ENCODE data around the gene ROR2.

Gene ROR2

GRCh38 chr9:91787931-91788330 is 162.1 kb downstream of the ROR2 start:
- no peak for DNase-seq

GRCh38 chr9:91786132-91786896 is 163.7 kb downstream of the ROR2 start:
- DNase-seq: no peak

- DNase-seq: no peak
Observed at GRCh38 chr9:91785447-91785842, 164.6 kb downstream of the ROR2 start.

GRCh38 chr9:91784673-91785446 is 165.2 kb downstream of the ROR2 start:
- DNase-seq: no peak

- DNase-seq: no peak
Observed at GRCh38 chr9:91783876-91784672, 166.0 kb downstream of the ROR2 start.

DNA sequence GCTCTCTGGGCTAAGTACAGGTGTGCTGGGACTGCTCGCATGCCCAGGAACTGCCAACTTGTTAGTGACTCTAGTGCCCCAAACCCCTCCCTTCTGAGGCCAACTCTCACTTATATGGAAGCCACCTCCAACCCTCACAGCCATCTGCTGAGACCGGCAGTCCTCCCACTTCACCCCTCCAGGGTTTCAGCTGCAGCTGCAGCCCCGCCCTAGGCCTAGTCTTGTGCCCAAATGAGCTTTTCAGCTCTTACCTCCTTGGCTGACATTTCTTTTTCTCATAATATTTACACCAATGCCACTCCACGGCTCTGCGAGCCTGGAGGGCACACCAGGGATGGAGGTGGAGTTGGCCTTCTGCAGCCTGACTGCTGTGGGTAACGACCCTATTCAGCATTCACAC is 166.6 kb downstream of the ROR2 start:
- DNase-seq: no peak

GRCh38 chr9:91782708-91783214 is 167.3 kb downstream of the ROR2 start:
- no peak for DNase-seq

DNA sequence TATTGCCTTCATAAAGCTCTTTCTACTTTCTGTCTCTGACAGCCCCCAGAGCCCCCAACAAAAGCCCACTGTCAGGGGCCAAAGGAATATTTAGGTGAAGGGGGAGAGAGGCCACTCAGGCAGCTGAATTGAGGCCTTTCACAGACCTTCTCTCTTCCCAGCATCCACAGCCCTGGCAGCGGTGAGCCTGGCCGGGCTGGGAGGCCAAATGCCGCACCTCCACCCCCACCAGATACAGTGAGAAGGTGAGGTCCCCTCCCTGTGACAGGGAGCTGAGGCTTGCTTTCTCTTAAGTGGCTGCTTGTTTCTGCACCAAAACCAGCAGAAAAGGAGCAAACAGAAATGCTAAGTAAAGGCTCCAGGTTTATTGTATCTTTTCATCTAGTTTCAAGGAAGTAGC is 168.1 kb downstream of the ROR2 start:
- DNase-seq: no peak

DNA sequence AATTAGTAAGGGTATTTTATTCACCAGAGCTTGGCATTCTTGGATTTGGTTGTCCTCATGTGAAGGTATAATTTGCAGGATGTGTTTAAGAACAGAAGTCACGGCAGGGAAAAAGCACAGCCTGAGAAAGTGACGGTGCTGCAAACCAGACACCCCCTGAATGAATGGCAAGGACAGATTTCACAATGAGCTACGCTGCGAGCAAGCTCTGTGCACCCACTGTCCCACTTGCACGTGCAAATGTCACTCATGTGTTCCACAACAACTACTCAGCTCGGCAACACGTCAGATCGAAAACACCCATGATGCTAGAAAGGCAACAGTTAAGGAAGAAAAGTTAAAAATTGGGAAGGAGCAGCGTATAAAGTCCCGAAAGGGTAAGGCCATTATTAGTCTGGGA is 168.9 kb downstream of the ROR2 start:
- no peak for DNase-seq

DNA sequence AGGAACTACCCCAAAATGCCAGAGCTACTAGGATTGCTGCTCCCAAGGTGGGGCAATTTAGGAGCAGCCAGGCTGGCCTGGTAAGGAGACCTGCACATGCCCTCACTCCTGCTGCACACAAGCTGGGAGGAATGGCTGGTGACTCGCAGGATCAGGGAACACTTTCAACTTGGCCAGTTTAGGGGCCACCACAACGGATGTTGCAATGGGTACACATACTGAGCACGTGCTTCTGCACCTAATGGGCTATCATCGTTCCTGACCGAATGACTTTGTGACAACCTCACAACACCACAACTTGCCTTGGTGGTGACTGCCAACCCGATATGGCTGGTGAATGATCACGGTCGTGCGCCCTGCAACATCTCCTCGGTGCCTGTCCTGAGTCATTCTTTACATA is 172.0 kb downstream of the ROR2 start:
- no peak for DNase-seq

DNA sequence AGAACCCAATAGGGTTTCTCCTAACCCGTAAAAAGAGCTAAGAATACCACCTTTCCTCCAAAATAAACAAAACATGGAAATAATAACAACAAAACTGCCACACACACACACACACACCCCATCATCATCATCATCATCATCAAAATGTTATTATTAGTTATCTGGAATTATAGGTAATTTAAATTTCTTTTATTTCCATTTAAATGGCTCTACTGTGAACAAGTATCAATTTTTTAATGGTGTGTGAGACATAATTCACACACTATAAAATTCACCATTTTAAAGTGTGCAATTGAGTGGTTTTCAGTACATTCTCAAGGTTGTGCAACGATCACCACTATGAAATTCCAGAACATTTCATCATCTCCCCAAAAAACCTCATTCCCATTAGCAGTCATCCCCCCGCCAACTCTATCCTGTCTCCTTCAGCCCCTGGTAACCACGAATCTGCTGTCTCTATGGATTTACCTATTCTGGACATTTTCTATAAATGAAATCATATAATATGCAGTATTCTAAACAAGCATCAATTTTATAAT is 172.7 kb downstream of the ROR2 start:
- DNase-seq: no peak

DNA sequence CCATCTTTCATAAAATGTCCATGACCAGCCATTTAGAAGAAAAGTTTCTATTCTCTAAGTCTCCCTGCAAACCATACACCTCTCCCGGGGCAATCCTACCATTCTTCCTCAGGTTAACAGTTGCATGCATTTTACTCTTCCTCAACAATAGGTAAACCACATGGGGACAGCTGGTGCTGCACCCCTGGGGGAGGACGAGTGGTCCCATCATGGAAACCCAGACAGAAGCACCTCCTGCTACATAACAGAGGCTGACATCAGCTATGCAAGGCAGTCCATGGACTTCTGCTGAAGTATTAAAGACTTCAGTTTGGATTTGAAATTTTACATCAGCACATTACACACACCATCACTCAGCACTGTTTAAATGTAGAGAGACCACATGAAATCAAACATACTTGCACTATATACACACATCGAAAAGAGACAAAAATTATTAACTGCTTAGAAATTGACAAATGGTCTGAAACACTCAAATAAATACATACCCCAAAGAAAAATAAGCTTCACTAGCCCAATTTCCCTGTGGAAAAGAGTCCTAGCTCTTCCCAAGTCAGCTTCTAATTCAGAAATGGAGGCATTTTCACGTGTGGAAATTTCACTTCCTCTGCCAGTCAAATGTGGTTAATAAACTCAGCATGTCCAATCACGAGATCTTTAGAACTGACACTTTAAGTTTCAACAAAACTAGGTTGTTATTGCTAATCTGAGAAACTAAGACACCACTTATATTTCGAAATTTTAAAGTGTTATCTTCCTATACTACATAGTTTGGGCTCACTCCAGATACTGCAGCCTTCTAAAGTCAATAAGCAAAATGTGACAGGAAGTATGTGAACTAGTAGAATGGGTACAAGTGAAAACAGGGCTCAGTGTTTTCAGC is 173.4 kb downstream of the ROR2 start:
- no peak for DNase-seq

GRCh38 chr9:91775708-91776028 is 174.4 kb downstream of the ROR2 start:
- no peak for DNase-seq

- DNase-seq: peak; percentile 65
Observed at GRCh38 chr9:91775011-91775707, 174.9 kb downstream of the ROR2 start.

DNA sequence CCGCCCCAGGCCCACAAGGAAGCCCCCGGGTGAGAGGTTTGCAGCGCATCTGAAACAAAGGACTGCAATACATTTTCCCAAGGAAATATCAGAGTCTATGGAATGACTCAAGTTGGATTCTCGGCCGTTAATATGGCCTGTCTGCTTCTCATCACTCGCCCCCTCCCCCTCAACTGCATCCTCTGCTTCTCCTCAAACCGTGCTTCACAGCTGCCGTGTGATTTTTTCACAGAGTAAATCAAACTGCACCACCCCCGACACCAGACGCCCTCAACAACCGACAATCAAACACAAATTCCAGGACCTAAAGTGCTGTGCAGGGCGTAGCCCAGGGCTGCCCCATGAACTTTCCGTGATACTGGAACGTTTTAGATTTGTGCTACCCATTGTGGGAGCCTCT is 176.9 kb downstream of the ROR2 start:
- no peak for DNase-seq

GRCh38 chr9:91771864-91772263 is 178.2 kb downstream of the ROR2 start:
- no peak for DNase-seq

DNA sequence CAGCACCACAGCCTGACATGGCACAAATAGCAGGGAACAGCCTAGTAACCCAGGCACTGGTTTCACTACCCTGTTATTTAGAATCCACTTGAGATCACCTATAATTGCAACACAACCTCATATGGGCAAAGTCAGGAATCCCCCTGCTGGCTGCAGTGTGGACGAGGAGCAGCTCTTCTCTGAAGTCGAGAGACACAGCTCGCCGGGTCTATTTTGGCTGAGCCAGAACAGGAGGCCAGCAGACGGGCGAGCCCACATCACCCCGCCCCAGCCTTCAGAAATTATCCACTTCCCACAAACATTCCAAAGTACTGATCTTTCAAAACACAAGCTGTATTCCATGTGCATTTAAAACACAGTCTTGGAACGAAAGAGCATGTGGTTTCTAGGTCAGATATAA is 179.0 kb downstream of the ROR2 start:
- no peak for DNase-seq

DNA sequence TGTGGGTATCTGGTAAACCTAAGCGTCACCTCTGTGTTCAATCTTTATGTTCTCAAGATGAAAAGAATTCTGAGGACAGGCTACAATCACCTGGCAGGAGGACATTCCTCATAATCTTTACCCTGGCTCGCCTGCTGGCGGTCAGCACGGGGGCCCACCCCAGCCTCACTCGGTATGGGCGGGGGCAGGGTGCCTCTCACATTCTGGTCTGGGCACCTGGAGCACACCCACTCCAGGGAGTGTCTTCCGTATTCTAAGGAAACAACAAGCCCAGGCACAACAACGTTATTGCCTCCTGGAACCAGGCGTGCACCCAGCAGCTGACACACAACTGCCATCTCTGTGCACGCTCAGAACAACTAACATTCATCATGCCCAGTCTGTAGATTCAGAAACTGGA is 179.8 kb downstream of the ROR2 start:
- DNase-seq: no peak

- no peak for DNase-seq
Observed at GRCh38 chr9:91768977-91769916, 180.8 kb downstream of the ROR2 start.

GRCh38 chr9:91768507-91768906 is 181.5 kb downstream of the ROR2 start:
- DNase-seq: no peak

Data from stimulated activated CD4-positive, alpha-beta T cell treated with anti-CD3 and anti-CD28 coated beads, Interleukin-4, amount 100 ng/mL, for 24 hours (primary cell).